WERI-Rb-1 (cell line): ENCODE data around the gene C11orf68.

ENCODE experiments used
- DNase-seq: peaks from one replicate; pipeline ENCODE4 v3.0.0-alpha.2; 2020
- H3K27ac ChIP-seq: fragments of 250-450 bp; sonication (Bioruptor Pico); 2 replicates; pipeline ENCODE4 v1.5.1; 2020; ENCODE audit warnings: mild to moderate bottlenecking, moderate library complexity
- H3K27me3 ChIP-seq: fragments of 250-450 bp; sonication (Bioruptor Pico); 2 replicates; pipeline ENCODE4 v1.5.1; 2021; ENCODE audit warnings: mild to moderate bottlenecking, low read depth, moderate library complexity; ENCODE audit not compliant: insufficient read depth, severe bottlenecking
- H3K36me3 ChIP-seq: fragments of 250-450 bp; sonication (Bioruptor Pico); 2 replicates; pipeline ENCODE4 v1.5.1; 2020; ENCODE audit warnings: mild to moderate bottlenecking, moderate library complexity
- H3K4me3 ChIP-seq: 2 replicates; pipeline ENCODE4 v1.5.1; 2011; ENCODE audit warnings: low read depth, mild to moderate bottlenecking, control low read depth, low read length
- H3K9me3 ChIP-seq: fragments of 250-450 bp; sonication (Bioruptor Pico); 2 replicates; pipeline ENCODE4 v1.5.1; 2021; ENCODE audit warnings: mild to moderate bottlenecking, moderate library complexity; ENCODE audit not compliant: severe bottlenecking
- TF ChIP-seq, protein P1 (sequence below): IDR thresholded peaks from 2 replicates; pipeline ENCODE4 v1.5.1; 2011; ENCODE audit warnings: low read depth, mild to moderate bottlenecking, control low read depth, inconsistent platforms, low read length

C11orf68 gene

GRCh38 chr11:65888163-65888814 is 30.6 kb downstream of the C11orf68 start, which contains the start of gene FIBP:
TSS of gene FIBP (minus strand) at chr11:65888471. CDS start at chr11:65888418, 53 bp downstream.
- H3K27ac ChIP-seq: peak within 1 kb of the TSS; percentile 86
- H3K27me3 ChIP-seq: no peaks in the 10 kb centered on the region
- no peaks in the 10 kb centered on the region for H3K9me3 ChIP-seq
- peak; percentile 98 for DNase-seq
- TF ChIP-seq, protein P1, sequence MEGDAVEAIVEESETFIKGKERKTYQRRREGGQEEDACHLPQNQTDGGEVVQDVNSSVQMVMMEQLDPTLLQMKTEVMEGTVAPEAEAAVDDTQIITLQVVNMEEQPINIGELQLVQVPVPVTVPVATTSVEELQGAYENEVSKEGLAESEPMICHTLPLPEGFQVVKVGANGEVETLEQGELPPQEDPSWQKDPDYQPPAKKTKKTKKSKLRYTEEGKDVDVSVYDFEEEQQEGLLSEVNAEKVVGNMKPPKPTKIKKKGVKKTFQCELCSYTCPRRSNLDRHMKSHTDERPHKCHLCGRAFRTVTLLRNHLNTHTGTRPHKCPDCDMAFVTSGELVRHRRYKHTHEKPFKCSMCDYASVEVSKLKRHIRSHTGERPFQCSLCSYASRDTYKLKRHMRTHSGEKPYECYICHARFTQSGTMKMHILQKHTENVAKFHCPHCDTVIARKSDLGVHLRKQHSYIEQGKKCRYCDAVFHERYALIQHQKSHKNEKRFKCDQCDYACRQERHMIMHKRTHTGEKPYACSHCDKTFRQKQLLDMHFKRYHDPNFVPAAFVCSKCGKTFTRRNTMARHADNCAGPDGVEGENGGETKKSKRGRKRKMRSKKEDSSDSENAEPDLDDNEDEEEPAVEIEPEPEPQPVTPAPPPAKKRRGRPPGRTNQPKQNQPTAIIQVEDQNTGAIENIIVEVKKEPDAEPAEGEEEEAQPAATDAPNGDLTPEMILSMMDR: peak; percentile 83
- peaks cover 39% of the 10 kb centered on the region for H3K36me3 ChIP-seq
- H3K4me3 ChIP-seq: peak within 1 kb of the TSS; percentile 86

GRCh38 chr11:65887723-65888162 is 31.1 kb downstream of the C11orf68 start:
- Histone ChIP-seq H3K27ac (peak overlapping the region; percentile 86), H3K4me3 (peak overlapping the region; percentile 86), H3K36me3 (peaks cover 44% of the 10 kb centered on the region), H3K27me3 (no peaks in the 10 kb centered on the region), H3K9me3 (no peaks in the 10 kb centered on the region)
- no peak for DNase-seq
- TF ChIP-seq, protein P1: no peak

DNA sequence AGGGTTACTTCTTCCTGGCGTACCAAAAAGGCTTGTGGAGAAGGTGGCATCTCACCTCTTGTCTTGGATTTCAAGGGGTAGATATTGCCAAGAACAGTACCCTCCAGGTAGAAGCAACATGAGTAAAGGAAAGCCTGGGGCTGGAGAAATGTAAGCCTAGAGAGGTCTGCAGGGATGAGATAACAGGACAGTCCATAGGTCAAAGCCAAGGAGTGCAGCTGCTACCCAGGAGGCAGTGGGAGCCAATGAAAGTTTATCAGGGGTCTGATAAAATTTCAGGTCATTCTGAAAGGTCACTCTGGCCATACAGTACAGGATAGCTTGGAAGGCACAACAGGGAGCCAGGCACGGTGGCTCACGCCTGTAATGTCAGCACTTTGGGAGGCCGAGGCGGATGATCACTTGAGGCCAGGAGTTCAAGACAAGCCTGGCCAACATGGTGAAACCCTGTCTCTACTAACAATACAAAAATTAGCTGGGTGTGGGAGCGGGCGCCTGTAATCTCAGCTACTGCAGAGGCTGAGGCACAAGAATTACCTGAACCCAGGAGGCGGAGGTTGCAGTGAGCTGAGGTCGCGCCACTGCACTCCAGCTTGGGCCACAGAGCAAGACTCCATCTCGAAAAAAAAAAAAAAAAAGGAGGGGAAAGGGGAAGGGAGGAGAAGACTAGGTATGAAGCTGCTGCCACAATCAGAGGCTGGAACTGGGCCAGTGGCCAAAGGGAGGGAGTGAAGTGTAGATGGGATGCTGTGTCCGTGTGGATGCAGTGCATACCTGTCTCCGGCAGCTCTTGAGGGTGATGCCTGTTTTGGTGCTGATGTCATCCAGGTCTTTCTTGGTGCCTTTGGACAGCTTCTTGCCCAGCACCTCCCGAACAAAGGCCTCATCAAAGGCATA is 31.8 kb downstream of the C11orf68 start:
- no peaks in the 10 kb centered on the region for H3K27me3 ChIP-seq
- no peaks in the 10 kb centered on the region for H3K9me3 ChIP-seq
- no peak for DNase-seq
- peak overlapping the region; percentile 86; the same call in 1 of the 2 replicates for H3K27ac ChIP-seq
- TF ChIP-seq, protein P1: no peak
- H3K36me3 ChIP-seq: peaks cover 50% of the 10 kb centered on the region
- H3K4me3 ChIP-seq: peak overlapping the region; percentile 86

- DNase-seq: no peak
- TF ChIP-seq, protein P1: no peak
- H3K36me3 ChIP-seq: peaks cover 52% of the 10 kb centered on the region
- H3K27ac ChIP-seq: no peak overlapping the region
- no peaks in the 10 kb centered on the region for H3K9me3 ChIP-seq
- H3K4me3 ChIP-seq: no peak overlapping the region
- no peaks in the 10 kb centered on the region for H3K27me3 ChIP-seq
Measured at GRCh38 chr11:65885808-65886536, 32.9 kb downstream of the C11orf68 start.

- H3K27me3 ChIP-seq: no peaks in the 10 kb centered on the region
- TF ChIP-seq, protein P1: no peak
- H3K27ac ChIP-seq: no peak overlapping the region
- H3K36me3 ChIP-seq: peaks cover 52% of the 10 kb centered on the region
- no peak overlapping the region for H3K4me3 ChIP-seq
- H3K9me3 ChIP-seq: no peaks in the 10 kb centered on the region
- DNase-seq: no peak
Measured at GRCh38 chr11:65885231-65885630, 33.6 kb downstream of the C11orf68 start.
